AG08395 (cell line): ENCODE results near the gene NTN1.

Experiments used
- DNase-seq: peaks from one replicate; pipeline ENCODE4 v3.0.0; 2012; ENCODE audit warnings: mixed read lengths, low spot score

Gene NTN1

GRCh38 chr17:9162275-9162985 lies 141.1 kb downstream of the NTN1 start:
- DNase-seq, result no peak

GRCh38 chr17:9166788-9167187 lies 145.5 kb downstream of the NTN1 start:
- no peak for DNase-seq

- DNase-seq, result no peak
Measured at GRCh38 chr17:9167379-9167778, 146.1 kb downstream of the NTN1 start.

GRCh38 chr17:9169116-9169515 lies 147.8 kb downstream of the NTN1 start:
- DNase-seq, result no peak

- DNase-seq, result no peak
Measured at GRCh38 chr17:9170336-9170735, 149.0 kb downstream of the NTN1 start.

- DNase-seq, result no peak
Measured at GRCh38 chr17:9170853-9171252, 149.5 kb downstream of the NTN1 start.

GRCh38 chr17:9173386-9173983 lies 152.2 kb downstream of the NTN1 start:
- no peak for DNase-seq

- DNase-seq, result no peak
Measured at GRCh38 chr17:9174312-9174711, 153.0 kb downstream of the NTN1 start.

- no peak for DNase-seq
Measured at GRCh38 chr17:9174779-9175574, 153.7 kb downstream of the NTN1 start.

GRCh38 chr17:9175700-9176467 lies 154.6 kb downstream of the NTN1 start:
- no peak for DNase-seq

GRCh38 chr17:9177212-9177611 lies 155.9 kb downstream of the NTN1 start:
- DNase-seq, result no peak

GRCh38 chr17:9178319-9178718 lies 157.0 kb downstream of the NTN1 start:
- no peak for DNase-seq

- no peak for DNase-seq
Measured at GRCh38 chr17:9179602-9180001, 158.3 kb downstream of the NTN1 start.

GRCh38 chr17:9181640-9182039 lies 160.3 kb downstream of the NTN1 start:
- no peak for DNase-seq

- DNase-seq, result no peak
Measured at GRCh38 chr17:9183306-9183705, 162.0 kb downstream of the NTN1 start.

GRCh38 chr17:9185142-9185541 lies 163.8 kb downstream of the NTN1 start:
- no peak for DNase-seq

GRCh38 chr17:9185688-9186284 lies 164.5 kb downstream of the NTN1 start:
- DNase-seq, result no peak

- no peak for DNase-seq
Measured at GRCh38 chr17:9187828-9188227, 166.5 kb downstream of the NTN1 start.

GRCh38 chr17:9188367-9188766 lies 167.1 kb downstream of the NTN1 start:
- no peak for DNase-seq

- no peak for DNase-seq
Measured at GRCh38 chr17:9189870-9190269, 168.6 kb downstream of the NTN1 start.

- no peak for DNase-seq
Measured at GRCh38 chr17:9192010-9192409, 170.7 kb downstream of the NTN1 start.

GRCh38 chr17:9195411-9195810 lies 174.1 kb downstream of the NTN1 start:
- DNase-seq, result no peak
